Activated naive CD4-positive, alpha-beta T cell treated with anti-CD3 and anti-CD28 coated beads, Interleukin-2, amount 50 U/mL, for 72 hours (primary cell): ENCODE measurements around the gene DNLZ. TPM values are rescaled to one million over a fixed set of nuclear protein-coding genes. Genes with fewer than 3 reads are reported as not detected.

Experiments used
- ATAC-seq, 2 donors: fragments of 150-1000 bp; cut with Tn5 transposase; 2 replicates each; pipeline ENCODE4 v1.10.0; 2021; ENCODE audit warnings: mild to moderate bottlenecking in 2 of 2, moderate library complexity in 2 of 2
- DNase-seq, 2 donors: peaks; one replicate each; pipeline ENCODE4 v3.0.0; 2021 to 2022; ENCODE audit warnings: low spot score in 2 of 2
- H3K27ac Mint-ChIP-seq, 2 donors: one replicate each; pipeline ENCODE4 v1.8.0; 2022; ENCODE audit warnings: mild to moderate bottlenecking in 2 of 2, mixed read lengths in 2 of 2
- H3K36me3 Mint-ChIP-seq, 2 donors: one replicate each; pipeline ENCODE4 v1.8.0; 2022; ENCODE audit warnings: mixed read lengths in 2 of 2
- H3K9me3 Mint-ChIP-seq, 2 donors: one replicate each; pipeline ENCODE4 v1.8.0; 2022; ENCODE audit warnings: mixed read lengths in 2 of 2
- total RNA-seq, 2 donors: library from RNA; stranded (reverse); gene quantifications; one replicate each; pipeline ENCODE4 v1.2.3, GENCODE V29; 2022

The DNLZ gene
- total RNA-seq, 2 donors from 2014 or later: 10.6 to 15.6 TPM

GRCh38 chr9:136371533-136371880, 8.0 kb upstream of the DNLZ start:
- no peak for DNase-seq
- no peak for ATAC-seq
- Mint-ChIP-seq H3K9me3 (no peaks in the 10 kb centered on the region), H3K27ac (no peak overlapping the region), H3K36me3 (no peaks in the 10 kb centered on the region)

- ATAC-seq (no peak), DNase-seq (no peak)
- no peak overlapping the region for H3K27ac Mint-ChIP-seq
- no peaks in the 10 kb centered on the region for H3K36me3 Mint-ChIP-seq
- H3K9me3 Mint-ChIP-seq: no peaks in the 10 kb centered on the region
Observed at GRCh38 chr9:136370687-136371532, 7.4 kb upstream of the DNLZ start.

- ATAC-seq (no peak), DNase-seq (no peak)
- no peaks in the 10 kb centered on the region for H3K9me3 Mint-ChIP-seq
- H3K27ac Mint-ChIP-seq: no peak overlapping the region
- no peaks in the 10 kb centered on the region for H3K36me3 Mint-ChIP-seq
Observed at GRCh38 chr9:136370037-136370436, 6.5 kb upstream of the DNLZ start.

- no peak for ATAC-seq
- no peaks in the 10 kb centered on the region for H3K36me3 Mint-ChIP-seq
Observed at GRCh38 chr9:136368190-136368589, 4.6 kb upstream of the DNLZ start.

GRCh38 chr9:136367296-136368145, 4.0 kb upstream of the DNLZ start:
- peak overlapping the region in 1 of 2 donors; percentile 58 for H3K27ac Mint-ChIP-seq
- H3K36me3 Mint-ChIP-seq: no peaks in the 10 kb centered on the region
- ATAC-seq (no peak), DNase-seq (no peak)
- no peaks in the 10 kb centered on the region for H3K9me3 Mint-ChIP-seq

More at GRCh38 chr9:136368190-136368589, 4.6 kb upstream of the DNLZ start:
- no peaks in the 10 kb centered on the region for H3K9me3 Mint-ChIP-seq
- no peak for DNase-seq
- H3K27ac Mint-ChIP-seq: peak overlapping the region in 1 of 2 donors; percentile 58

GRCh38 chr9:136366826-136367225, 3.3 kb upstream of the DNLZ start:
- no peaks in the 10 kb centered on the region for H3K36me3 Mint-ChIP-seq
- H3K27ac Mint-ChIP-seq: no peak overlapping the region
- H3K9me3 Mint-ChIP-seq: no peaks in the 10 kb centered on the region
- DNase-seq (no peak), ATAC-seq (no peak)

- ATAC-seq (no peak), DNase-seq (no peak)
- H3K9me3 Mint-ChIP-seq: no peaks in the 10 kb centered on the region
- H3K36me3 Mint-ChIP-seq: no peaks in the 10 kb centered on the region
- peak overlapping the region in 1 of 2 donors; percentile 40 for H3K27ac Mint-ChIP-seq
Observed at GRCh38 chr9:136365775-136366222, 2.3 kb upstream of the DNLZ start.

GRCh38 chr9:136364942-136365774, 1.6 kb upstream of the DNLZ start:
- Mint-ChIP-seq H3K36me3 (no peaks in the 10 kb centered on the region), H3K9me3 (no peaks in the 10 kb centered on the region), H3K27ac (no peak overlapping the region)
- ATAC-seq (no peak), DNase-seq (no peak)

- DNase-seq: no peak
- H3K27ac Mint-ChIP-seq: peak overlapping the region in 1 of 2 donors; percentile 75
Observed at GRCh38 chr9:136363949-136364748, 605 bp upstream of the DNLZ start.

GRCh38 chr9:136362450-136362784, 1.1 kb downstream of the DNLZ start:
- H3K27ac Mint-ChIP-seq: peak overlapping the region; percentile 50 to 75
- no peaks in the 10 kb centered on the region for H3K9me3 Mint-ChIP-seq
- no peak for DNase-seq
- no peak for ATAC-seq
- no peaks in the 10 kb centered on the region for H3K36me3 Mint-ChIP-seq

More at GRCh38 chr9:136363949-136364748, 605 bp upstream of the DNLZ start:
- ATAC-seq: peak in 1 of 2 donors; percentile 1
- H3K36me3 Mint-ChIP-seq: no peaks in the 10 kb centered on the region
- H3K9me3 Mint-ChIP-seq: no peaks in the 10 kb centered on the region

- Mint-ChIP-seq H3K36me3 (no peaks in the 10 kb centered on the region), H3K9me3 (no peaks in the 10 kb centered on the region), H3K27ac (peak overlapping the region; percentile 44 to 75)
- ATAC-seq (no peak), DNase-seq (no peak)
Observed at GRCh38 chr9:136361754-136362449, 1.6 kb downstream of the DNLZ start.

GRCh38 chr9:136361047-136361753, 2.3 kb downstream of the DNLZ start:
- Mint-ChIP-seq H3K9me3 (no peaks in the 10 kb centered on the region), H3K36me3 (no peaks in the 10 kb centered on the region), H3K27ac (no peak overlapping the region)
- ATAC-seq (no peak), DNase-seq (no peak)

GRCh38 chr9:136359774-136360718, 3.5 kb downstream of the DNLZ start:
- Mint-ChIP-seq H3K36me3 (no peaks in the 10 kb centered on the region), H3K27ac (no peak overlapping the region), H3K9me3 (no peaks in the 10 kb centered on the region)
- ATAC-seq (no peak), DNase-seq (no peak)

- no peaks in the 10 kb centered on the region for H3K9me3 Mint-ChIP-seq
- no peak overlapping the region for H3K27ac Mint-ChIP-seq
- no peaks in the 10 kb centered on the region for H3K36me3 Mint-ChIP-seq
- DNase-seq: no peak
- ATAC-seq: no peak
Observed at GRCh38 chr9:136358888-136359287, 4.7 kb downstream of the DNLZ start.
